NCI-H2081 treated with DMSO at 0.1 percent for 48 hours (cell line): ENCODE results near the gene NAB2.

ENCODE experiments used
- DNase-seq: peaks from one replicate; lab custom pipeline; 2025; lab: John Stamatoyannopoulos, UW

The NAB2 gene

GRCh38 chr12:57094208-57095160 lies 5.6 kb downstream of the NAB2 start:
- no peak for DNase-seq

- DNase-seq: no peak
These were observed 6.5 kb downstream of the NAB2 start for GRCh38 chr12:57095440-57095839.

- DNase-seq: no peak
These were observed 7.2 kb downstream of the NAB2 start for GRCh38 chr12:57096099-57096572.

GRCh38 chr12:57096748-57097553 lies 8.0 kb downstream of the NAB2 start:
- DNase-seq: no peak

GRCh38 chr12:57097554-57097835 lies 8.6 kb downstream of the NAB2 start:
- no peak for DNase-seq

- no peak for DNase-seq
These were observed 9.6 kb downstream of the NAB2 start for GRCh38 chr12:57098546-57098945.

- DNase-seq: no peak
These were observed 10.3 kb downstream of the NAB2 start for GRCh38 chr12:57099047-57099714.

- no peak for DNase-seq
These were observed 10.9 kb downstream of the NAB2 start for GRCh38 chr12:57099766-57100165.

- DNase-seq: no peak
These were observed 13.2 kb downstream of the NAB2 start for GRCh38 chr12:57101892-57102695.

GRCh38 chr12:57103856-57104255 lies 14.9 kb downstream of the NAB2 start:
- no peak for DNase-seq

- DNase-seq: no peak
These were observed 15.5 kb downstream of the NAB2 start for GRCh38 chr12:57104292-57104910.

GRCh38 chr12:57105011-57105753 lies 16.3 kb downstream of the NAB2 start:
- DNase-seq: no peak

- DNase-seq: no peak
These were observed 17.3 kb downstream of the NAB2 start for GRCh38 chr12:57106021-57106708.

GRCh38 chr12:57107456-57108155 lies 18.7 kb downstream of the NAB2 start:
- DNase-seq: no peak

GRCh38 chr12:57109207-57110103 lies 20.5 kb downstream of the NAB2 start:
- no peak for DNase-seq

- no peak for DNase-seq
These were observed 21.5 kb downstream of the NAB2 start for GRCh38 chr12:57110104-57111030.
